UCSD-AML1 (cell line): ENCODE data around the gene DSTN.

Source experiments
- DNase-seq: peaks from one replicate; lab custom pipeline; 2025; ENCODE audit not compliant: unreplicated experiment; lab: John Stamatoyannopoulos, UW

DSTN gene

GRCh38 chr20:17636523-17637412 is 66.9 kb downstream of the DSTN start:
- no peak for DNase-seq

- DNase-seq: no peak
Observed at GRCh38 chr20:17637413-17637780, 67.5 kb downstream of the DSTN start.

GRCh38 chr20:17637985-17638640 is 68.2 kb downstream of the DSTN start:
- no peak for DNase-seq

GRCh38 chr20:17638835-17639407 is 69.0 kb downstream of the DSTN start:
- no peak for DNase-seq

- DNase-seq: no peak
Observed at GRCh38 chr20:17640146-17640874, 70.4 kb downstream of the DSTN start.

GRCh38 chr20:17640875-17641378 is 71.1 kb downstream of the DSTN start:
- DNase-seq: no peak

GRCh38 chr20:17641520-17641964 is 71.7 kb downstream of the DSTN start:
- DNase-seq: no peak

- DNase-seq: no peak
Observed at GRCh38 chr20:17641993-17642392, 72.1 kb downstream of the DSTN start.

- no peak for DNase-seq
Observed at GRCh38 chr20:17642404-17643269, 72.8 kb downstream of the DSTN start.

GRCh38 chr20:17643531-17644188 is 73.8 kb downstream of the DSTN start:
- DNase-seq: no peak

GRCh38 chr20:17644451-17644850 is 74.6 kb downstream of the DSTN start:
- DNase-seq: no peak

- DNase-seq: no peak
Observed at GRCh38 chr20:17645010-17645409, 75.1 kb downstream of the DSTN start.

GRCh38 chr20:17645546-17646208 is 75.8 kb downstream of the DSTN start:
- DNase-seq: no peak

- DNase-seq: no peak
Observed at GRCh38 chr20:17646209-17646960, 76.5 kb downstream of the DSTN start.

- no peak for DNase-seq
Observed at GRCh38 chr20:17646961-17647301, 77.1 kb downstream of the DSTN start.

GRCh38 chr20:17647391-17648314 is 77.8 kb downstream of the DSTN start:
- DNase-seq: no peak

- DNase-seq: no peak
Observed at GRCh38 chr20:17648315-17648646, 78.4 kb downstream of the DSTN start.
